NCI-H187 (cell line): ENCODE measurements around the gene TUBGCP2.

Source experiments
- DNase-seq, 2 experiments: peaks; one replicate each; lab custom pipeline; 2025; lab: John Stamatoyannopoulos, UW

TUBGCP2 gene

GRCh38 chr10:133341983-133342382 lies 33.3 kb upstream of the TUBGCP2 start:
- DNase-seq: no peak

- DNase-seq: no peak
These were observed 31.2 kb upstream of the TUBGCP2 start for GRCh38 chr10:133339708-133340380.

GRCh38 chr10:133338080-133339071 lies 29.7 kb upstream of the TUBGCP2 start:
- no peak for DNase-seq

GRCh38 chr10:133337370-133337725 lies 28.7 kb upstream of the TUBGCP2 start:
- no peak for DNase-seq

- no peak for DNase-seq
These were observed 28.1 kb upstream of the TUBGCP2 start, which contains the start of gene CALY for GRCh38 chr10:133336577-133337369. TSS of gene CALY (minus strand) at chr10:133336896. CDS start at chr10:133328989, 7,907 bp downstream.

GRCh38 chr10:133336118-133336576 lies 27.5 kb upstream of the TUBGCP2 start:
- DNase-seq: no peak

GRCh38 chr10:133335246-133336117 lies 26.8 kb upstream of the TUBGCP2 start:
- DNase-seq: no peak

GRCh38 chr10:133334503-133335245 lies 26.0 kb upstream of the TUBGCP2 start:
- DNase-seq: no peak

GRCh38 chr10:133332936-133333699 lies 24.4 kb upstream of the TUBGCP2 start:
- no peak for DNase-seq

GRCh38 chr10:133329491-133330202 lies 21.0 kb upstream of the TUBGCP2 start:
- DNase-seq: peak; percentile 26 to 34

- DNase-seq: no peak
These were observed 20.0 kb upstream of the TUBGCP2 start for GRCh38 chr10:133328358-133329343.

GRCh38 chr10:133327651-133328357 lies 19.1 kb upstream of the TUBGCP2 start:
- DNase-seq: no peak

GRCh38 chr10:133326745-133327650 lies 18.3 kb upstream of the TUBGCP2 start:
- DNase-seq: no peak

- DNase-seq: no peak
These were observed 17.5 kb upstream of the TUBGCP2 start for GRCh38 chr10:133326223-133326551.

- DNase-seq: no peak
These were observed 17.0 kb upstream of the TUBGCP2 start for GRCh38 chr10:133325440-133326222.
